SK-N-SH (cell line): ENCODE results near the gene UNC5B. TPM values are rescaled to one million over a fixed set of nuclear protein-coding genes. Genes with fewer than 3 reads are reported as not detected.

Source experiments
- CTCF ChIA-PET: fragments of 300-600, 350-600 bp; formaldehyde crosslinking; extraction: SDS; loops from one replicate; lab custom pipeline; 2021; lab: Yijun Ruan, JAX
- POLR2A ChIA-PET: fragments of 350-600 bp; sonication (Branson Sonifier 250); formaldehyde crosslinking; extraction: SDS; loops from one replicate; lab custom pipeline; 2020; ENCODE audit warnings: antibody characterized with exemption, inconsistent platforms; lab: Yijun Ruan, JAX
- DNase-seq: peaks from one replicate; pipeline ENCODE4 v3.0.0; 2012
- H2AFZ ChIP-seq: fragments of 200-600 bp; sonication (generic); 2 replicates; pipeline ENCODE4 v1.8.1; 2016; ENCODE audit warnings: antibody characterized with exemption, mild to moderate bottlenecking, low read depth
- H3F3A ChIP-seq: fragments of 200-600 bp; sonication (generic); replicated peaks from 2 replicates; pipeline ENCODE3; 2016; ENCODE audit warnings: antibody characterized with exemption, mild to moderate bottlenecking; ENCODE audit not compliant: insufficient read depth
- H3K27ac ChIP-seq, 2 experiments: fragments of 200-500 bp in 1 of 2; fragments of 200-600 bp in 1 of 2; sonication (Bioruptor generic) in 1 of 2; sonication (generic), shearing (Covaris generic) in 1 of 2; 2 replicates each; pipeline versions ENCODE4 v1.5.1 to v1.6.1; 2014 to 2016; ENCODE audit warnings: low read depth in 2 of 2, inconsistent platforms in 1 of 2, low read length in 1 of 2, mild to moderate bottlenecking in 1 of 2, mixed read lengths in 1 of 2
- H3K27me3 ChIP-seq: fragments of 200-600 bp; sonication (generic), shearing (Covaris generic); 2 replicates; pipeline ENCODE4 v1.6.1; 2016; ENCODE audit warnings: mixed run types; ENCODE audit not compliant: insufficient read depth
- H3K36me3 ChIP-seq, 2 experiments: fragments of 200-500 bp in 1 of 2; fragments of 200-600 bp in 1 of 2; sonication (Bioruptor generic) in 1 of 2; sonication (generic) in 1 of 2; replicated peaks in 1 of 2; 2 replicates each; pipeline versions ENCODE3 to v1.5.1; 2014 to 2016; ENCODE audit warnings: low read length in 1 of 2, mild to moderate bottlenecking in 1 of 2; ENCODE audit not compliant: insufficient read depth in 2 of 2, control insufficient read depth in 1 of 2
- H3K4me1 ChIP-seq, 2 experiments: fragments of 200-500 bp in 1 of 2; fragments of 200-600 bp in 1 of 2; sonication (Bioruptor generic) in 1 of 2; sonication (generic), shearing (Covaris generic) in 1 of 2; 2 replicates each; pipeline versions ENCODE4 v1.5.1 to v1.6.1; 2014 to 2016; ENCODE audit warnings: low read depth in 1 of 2, low read length in 1 of 2, mixed run types in 1 of 2; ENCODE audit not compliant: insufficient read depth in 2 of 2, control insufficient read depth in 1 of 2
- H3K4me2 ChIP-seq: fragments of 200-600 bp; sonication (generic), shearing (Covaris generic); 2 replicates; pipeline ENCODE4 v1.6.1; 2017; ENCODE audit warnings: mixed run types
- H3K4me3 ChIP-seq, 2 experiments: fragments of 200-500 bp in 1 of 2; fragments of 200-600 bp in 1 of 2; sonication (Bioruptor generic) in 1 of 2; sonication (generic), shearing (Covaris generic) in 1 of 2; 2 replicates each; pipeline versions ENCODE4 v1.5.1 to v1.8.1; 2014 to 2016; ENCODE audit warnings: low read depth in 2 of 2, inconsistent platforms in 1 of 2, low read length in 1 of 2, mild to moderate bottlenecking in 1 of 2, mixed read lengths in 1 of 2, moderate library complexity in 1 of 2
- H3K79me2 ChIP-seq: fragments of 200-600 bp; sonication (generic); 2 replicates; pipeline ENCODE4 v1.8.1; 2017; ENCODE audit warnings: mild to moderate bottlenecking; ENCODE audit not compliant: insufficient read depth
- H3K9ac ChIP-seq: fragments of 200-600 bp; sonication (generic); 2 replicates; pipeline ENCODE4 v1.6.1; 2017; ENCODE audit warnings: mixed run types
- H3K9me2 ChIP-seq: fragments of 200-600 bp; sonication (generic); 2 replicates; pipeline ENCODE4 v1.6.1; 2017; ENCODE audit warnings: mixed run types
- H3K9me3 ChIP-seq: fragments of 200-600 bp; sonication (generic); 2 replicates; pipeline ENCODE4 v1.6.1; 2017; ENCODE audit warnings: mixed run types, mild to moderate bottlenecking, moderate library complexity
- H4K20me1 ChIP-seq: fragments of 200-600 bp; sonication (generic); 2 replicates; pipeline ENCODE4 v1.6.1; 2017; ENCODE audit warnings: mild to moderate bottlenecking, mixed run types; ENCODE audit not compliant: insufficient read depth
- CHD2 ChIP-seq: fragments of 150-350 bp; IDR thresholded peaks from 2 replicates; pipeline ENCODE4 v1.6.1; 2018; ENCODE audit warnings: low read length; ENCODE audit not compliant: partially characterized antibody
- EP300 ChIP-seq, 2 experiments: IDR thresholded peaks; 2 replicates each; pipeline versions ENCODE4 v1.4.0 to v1.6.1; 2012; ENCODE audit warnings: borderline replicate concordance in 1 of 2, low read depth in 1 of 2, low read length in 1 of 2
- FOXJ3 ChIP-seq: sonication (generic); formaldehyde crosslinking; IDR thresholded peaks from 2 replicates; pipeline ENCODE4 v1.5.1; 2020; ENCODE audit warnings: mild to moderate bottlenecking, missing genetic modification reagents
- FOXM1 ChIP-seq: IDR thresholded peaks from 2 replicates; pipeline ENCODE4 v1.4.0; 2012; ENCODE audit warnings: low read depth, mild to moderate bottlenecking
- IRF3 ChIP-seq: fragments of 150-350 bp; IDR thresholded peaks from 2 replicates; pipeline ENCODE4 v1.6.1; 2016; ENCODE audit warnings: mild to moderate bottlenecking, low read depth, low read length
- MAX ChIP-seq: IDR thresholded peaks from 2 replicates; pipeline ENCODE4 v1.4.0; 2012; ENCODE audit warnings: low read depth
- MEF2A ChIP-seq: IDR thresholded peaks from 2 replicates; pipeline ENCODE4 v1.4.0; 2012; ENCODE audit warnings: low read depth, borderline replicate concordance
- RAD21 ChIP-seq: IDR thresholded peaks from 2 replicates; pipeline ENCODE4 v1.6.1; 2012; ENCODE audit warnings: mild to moderate bottlenecking, low read length
- REST ChIP-seq: IDR thresholded peaks from 2 replicates; pipeline ENCODE4 v1.6.1; 2012; ENCODE audit warnings: mild to moderate bottlenecking, low read depth, low read length, moderate library complexity
- RFX5 ChIP-seq: IDR thresholded peaks from 2 replicates; pipeline ENCODE4 v1.6.1; 2012; ENCODE audit warnings: mild to moderate bottlenecking, improper control_type of control experiment, low read length
- RXRA ChIP-seq: IDR thresholded peaks from 2 replicates; pipeline ENCODE4 v1.4.0; 2012; ENCODE audit warnings: low read depth, mild to moderate bottlenecking, borderline replicate concordance
- SIN3A ChIP-seq: IDR thresholded peaks from 2 replicates; pipeline ENCODE4 v1.6.1; 2012; ENCODE audit warnings: low read depth, mild to moderate bottlenecking, low read length, moderate library complexity, borderline replicate concordance
- TCF12 ChIP-seq: IDR thresholded peaks from 2 replicates; pipeline ENCODE4 v1.4.0; 2012
- WGBS: methylation state at CpG from one replicate; pipeline ENCODE4 v1.1.6; 2017; ENCODE audit warnings: low lambda C conversion rate; 5-methylcytosine and 5-hydroxymethylcytosine counted together
- polyA plus RNA-seq, 3 experiments: library from polyadenylated mRNA; depleted of rRNA; stranded (reverse); fragments of >200 nt; gene quantifications; 2 replicates each; pipeline ENCODE4 v1.2.3, GENCODE V29; 2012
- TF ChIP-seq, protein P1 (sequence below): IDR thresholded peaks from 2 replicates; pipeline ENCODE4 v1.4.0; 2012; ENCODE audit warnings: low read depth, borderline replicate concordance

UNC5B gene
- polyA plus RNA-seq, 1 of the 3 experiments (the other 2 are of a cell fraction) = 13.8 TPM

GRCh38 chr10:71218651-71219050 is 6.3 kb downstream of the UNC5B start:
- POLR2A ChIA-PET = interaction anchor here (0.8 to 3.7 kb wide), 3 partner anchors 16 to 315 kb away, joined by 3 to 15 read pairs (median 3); no protein-coding TSS in a partner anchor
- CTCF ChIA-PET = interaction anchor here (0.8 to 10.6 kb wide), 9 partner anchors 12 to 315 kb away, joined by 3 to 107 read pairs (median 10); no protein-coding TSS in a partner anchor

More at GRCh38 chr10:71218651-71219050, 6.3 kb downstream of the UNC5B start:
- Histone ChIP-seq H3K27ac (peak overlapping the region; percentile 90 to 91; a peak in 2 of 4 replicates), H4K20me1 (peaks cover 86% of the 10 kb centered on the region), H3K9me3 (no peaks in the 10 kb centered on the region), H3F3A (peaks cover 10% of the 10 kb centered on the region), H3K9ac (no peak overlapping the region; the same call in 1 of the 2 replicates), H2AFZ (no peak overlapping the region), H3K4me1 (peaks cover 61 to 83% of the 10 kb centered on the region in 2 experiments), H3K9me2 (no peaks in the 10 kb centered on the region), H3K27me3 (no peaks in the 10 kb centered on the region), H3K4me2 (peak overlapping the region; percentile 96; the same call in 1 of the 2 replicates), H3K36me3 (no peaks in the 10 kb centered on the region), H3K4me3 (no peak overlapping the region), H3K79me2 (peaks cover 100% of the 10 kb centered on the region)
- TF ChIP-seq IRF3 (no peak), RFX5 (no peak), EP300 (IDR thresholded peaks at IDR 0.05; ENCODE audit: borderline replicate concordance in 1 of 2, low read depth in 1 of 2, low read length in 1 of 2) (no peak), SIN3A (no peak), MEF2A (no peak), MAX (no peak), RXRA (no peak), FOXJ3 (CRISPR knock-in tag) (no peak), TCF12 (no peak), REST (no peak), FOXM1 (no peak), RAD21 (no peak), CHD2 (no peak)
- TF ChIP-seq, protein P1, sequence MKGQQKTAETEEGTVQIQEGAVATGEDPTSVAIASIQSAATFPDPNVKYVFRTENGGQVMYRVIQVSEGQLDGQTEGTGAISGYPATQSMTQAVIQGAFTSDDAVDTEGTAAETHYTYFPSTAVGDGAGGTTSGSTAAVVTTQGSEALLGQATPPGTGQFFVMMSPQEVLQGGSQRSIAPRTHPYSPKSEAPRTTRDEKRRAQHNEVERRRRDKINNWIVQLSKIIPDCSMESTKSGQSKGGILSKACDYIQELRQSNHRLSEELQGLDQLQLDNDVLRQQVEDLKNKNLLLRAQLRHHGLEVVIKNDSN = no peak
- 67% methylated on average over 1 of the region's 5 CpGs for WGBS
- DNase-seq = no peak
